ENCODE measurements around the gene NLK.

NLK gene

DNA sequence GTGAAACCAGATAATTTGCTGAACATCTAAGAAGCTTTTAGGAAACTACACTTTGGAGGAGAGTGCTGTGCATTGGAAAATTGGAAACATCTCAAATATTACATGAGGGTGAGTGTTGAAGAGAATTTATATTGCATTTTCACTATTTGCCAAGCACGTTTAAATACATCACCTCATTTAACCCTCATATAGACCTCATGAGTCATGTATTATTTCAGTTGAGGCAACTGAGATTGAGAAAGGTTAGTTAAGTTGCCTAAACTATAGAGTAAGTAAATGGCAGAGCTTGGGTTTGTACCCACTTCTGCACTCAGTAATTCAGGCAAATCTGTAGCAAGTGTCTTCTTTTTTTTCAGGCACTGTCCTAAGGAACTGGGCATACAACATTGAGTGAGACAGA is 3.7 kb upstream of the NLK start:
- TF ChIP-seq PPARA (CRISPR knock-in tag; IDR thresholded peaks at IDR 0.05; ENCODE audit: borderline replicate concordance) (no peak), ESRRG (CRISPR knock-in tag; IDR thresholded peaks at IDR 0.05) (no peak), CSRNP3 (CRISPR knock-in tag; IDR thresholded peaks at IDR 0.05) (no peak), PATZ1 (CRISPR knock-in tag; IDR thresholded peaks at IDR 0.05; ENCODE audit: borderline replicate concordance) (no peak), GLIS3 (CRISPR knock-in tag; IDR thresholded peaks at IDR 0.05) (no peak), BACH2 (CRISPR knock-in tag; IDR thresholded peaks at IDR 0.05; ENCODE audit: borderline replicate concordance) (no peak), ISL1 (CRISPR knock-in tag; IDR thresholded peaks at IDR 0.05) (no peak), ARNTL (CRISPR knock-in tag; IDR thresholded peaks at IDR 0.05; ENCODE audit: borderline replicate concordance, low read depth) (no peak), ZNF8 (CRISPR knock-in tag; IDR thresholded peaks at IDR 0.05) (no peak), SNAI2 (CRISPR knock-in tag; IDR thresholded peaks at IDR 0.05) (no peak), ZNF70 (CRISPR knock-in tag; IDR thresholded peaks at IDR 0.05) (no peak), CREB5 (CRISPR knock-in tag; IDR thresholded peaks at IDR 0.05; ENCODE audit: low read depth) (no peak), ZNF565 (CRISPR knock-in tag; conservative IDR thresholded peaks at IDR 0.05; ENCODE audit: low read depth) (no peak), TSHZ2 (CRISPR knock-in tag; IDR thresholded peaks at IDR 0.05) (no peak), OSR1 (CRISPR knock-in tag; IDR thresholded peaks at IDR 0.05) (no peak), POU6F1 (CRISPR knock-in tag; IDR thresholded peaks at IDR 0.05; ENCODE audit: borderline replicate concordance, low read depth) (no peak), RARB (CRISPR knock-in tag; IDR thresholded peaks at IDR 0.05) (no peak), ZFP3 (CRISPR knock-in tag; IDR thresholded peaks at IDR 0.05) (no peak), ZFP30 (CRISPR knock-in tag; IDR thresholded peaks at IDR 0.05) (no peak), TCF4 (CRISPR knock-in tag; IDR thresholded peaks at IDR 0.05; ENCODE audit: borderline replicate concordance) (no peak)
- ATAC-seq, result no peak

DNA sequence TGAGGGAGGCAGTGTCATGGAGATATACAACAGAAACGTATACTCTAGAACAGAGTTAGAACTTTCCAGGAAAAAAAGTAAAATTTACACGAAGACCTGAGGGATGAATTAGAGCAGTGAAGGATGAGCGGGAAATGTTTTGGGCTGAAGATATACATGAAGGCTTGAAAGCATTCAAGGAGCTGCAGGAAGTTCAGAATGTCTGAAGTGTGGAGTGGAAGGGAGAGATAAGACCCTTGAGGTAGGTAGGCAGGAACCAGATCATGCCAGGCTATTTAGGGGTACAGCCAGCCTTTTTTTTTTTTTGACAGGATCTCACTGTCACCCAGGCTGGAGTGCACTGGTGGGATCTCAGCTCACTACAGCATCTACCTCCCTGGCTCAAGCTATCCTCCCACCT is 3.2 kb upstream of the NLK start:
- no peak for TF ChIP-seq CREB5 (CRISPR knock-in tag; IDR thresholded peaks at IDR 0.05; ENCODE audit: low read depth)
- no peak for TF ChIP-seq ZC3H10 (CRISPR knock-in tag; IDR thresholded peaks at IDR 0.05)
- TF ChIP-seq ARNTL (CRISPR knock-in tag; IDR thresholded peaks at IDR 0.05; ENCODE audit: borderline replicate concordance, low read depth), result no peak
- no peak for TF ChIP-seq PPARA (CRISPR knock-in tag; IDR thresholded peaks at IDR 0.05; ENCODE audit: borderline replicate concordance)
- ATAC-seq, result no peak

DNA sequence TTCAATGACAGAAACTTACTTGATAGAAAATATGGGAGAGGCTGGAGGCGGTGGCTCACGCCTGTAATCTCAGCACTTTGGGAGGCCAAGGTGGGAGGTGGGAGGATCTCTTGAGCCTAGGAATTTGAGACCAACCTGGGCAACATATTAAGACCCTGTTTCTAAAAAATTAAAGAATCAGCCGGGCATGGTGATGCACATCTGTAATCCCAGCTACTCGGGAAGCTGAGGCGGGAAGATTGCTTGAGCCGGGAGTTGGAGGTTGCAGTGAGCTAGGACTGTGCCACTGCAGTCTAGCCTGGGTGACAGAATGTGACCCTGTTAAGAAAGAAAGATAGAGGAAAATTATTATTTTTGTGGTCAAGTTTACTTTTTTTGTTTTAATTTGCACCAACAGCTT is 2.1 kb upstream of the NLK start:
- TF ChIP-seq RARB (CRISPR knock-in tag; IDR thresholded peaks at IDR 0.05) (no peak), OSR1 (CRISPR knock-in tag; IDR thresholded peaks at IDR 0.05) (no peak), ZNF70 (CRISPR knock-in tag; IDR thresholded peaks at IDR 0.05) (no peak)
- ATAC-seq, result no peak

Data from SK-N-SH treated with all-trans-retinoic acid at 6 μM for 48 hours (cell line).